Stimulated activated CD4-positive, alpha-beta T cell treated with anti-CD3 and anti-CD28 coated beads, Interleukin-2, amount 100 ng/mL, for 48 hours (primary cell): Measurements from ENCODE around the gene AGO3.
"Not testable (repeated sequence)": the region's sequence is repeated elsewhere in the genome, so short reads cannot be mapped to it uniquely, and the experiment has no call there.

Experiments used
- DNase-seq, 2 donors: peaks; one replicate each; pipeline ENCODE4 v3.0.0-alpha.2; 2020

The AGO3 gene

DNA sequence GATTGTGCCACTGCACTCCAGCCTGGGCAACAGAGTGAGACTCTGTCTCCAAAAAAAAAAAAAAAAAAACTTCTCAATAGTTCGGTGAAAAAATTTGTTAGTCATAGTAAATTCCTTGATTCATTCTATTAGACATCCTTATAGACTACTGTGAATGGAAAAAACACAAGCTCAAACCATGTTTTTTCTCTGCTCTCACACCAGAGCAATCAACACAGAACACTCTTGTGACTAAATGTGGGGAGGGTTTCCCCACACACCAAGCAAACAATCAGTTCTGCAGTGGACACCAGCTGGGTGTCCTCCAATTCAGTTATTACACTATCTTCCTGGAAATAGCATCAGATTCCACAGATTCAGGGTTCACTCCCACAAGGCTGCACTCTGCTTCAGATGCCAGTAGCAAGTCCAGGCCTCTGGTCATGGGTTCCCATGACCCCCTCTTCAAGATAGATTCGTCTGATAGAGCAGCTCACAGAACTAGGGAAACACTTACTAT lies 83.9 kb downstream of the AGO3 start:
- DNase-seq = no peak

DNA sequence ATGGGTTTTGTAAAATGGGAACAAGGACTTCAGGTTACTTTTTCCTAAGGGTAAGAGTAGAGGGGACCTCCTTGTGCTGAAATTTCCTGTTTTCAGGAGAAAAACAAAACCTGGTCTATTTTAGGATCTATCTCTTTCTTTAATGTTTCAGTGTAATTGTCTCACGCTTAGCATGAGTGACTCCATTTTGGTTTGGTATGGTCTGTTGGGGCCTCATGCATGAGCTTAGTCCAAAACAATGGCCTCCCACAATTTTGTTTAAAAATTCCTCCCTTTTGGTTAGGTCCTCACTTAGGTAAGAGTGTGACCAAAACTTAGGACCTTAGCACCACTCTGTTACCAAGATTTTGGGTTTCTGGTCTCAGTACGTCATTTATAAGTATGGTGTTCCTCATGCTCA lies 85.8 kb downstream of the AGO3 start:
- no peak for DNase-seq

DNA sequence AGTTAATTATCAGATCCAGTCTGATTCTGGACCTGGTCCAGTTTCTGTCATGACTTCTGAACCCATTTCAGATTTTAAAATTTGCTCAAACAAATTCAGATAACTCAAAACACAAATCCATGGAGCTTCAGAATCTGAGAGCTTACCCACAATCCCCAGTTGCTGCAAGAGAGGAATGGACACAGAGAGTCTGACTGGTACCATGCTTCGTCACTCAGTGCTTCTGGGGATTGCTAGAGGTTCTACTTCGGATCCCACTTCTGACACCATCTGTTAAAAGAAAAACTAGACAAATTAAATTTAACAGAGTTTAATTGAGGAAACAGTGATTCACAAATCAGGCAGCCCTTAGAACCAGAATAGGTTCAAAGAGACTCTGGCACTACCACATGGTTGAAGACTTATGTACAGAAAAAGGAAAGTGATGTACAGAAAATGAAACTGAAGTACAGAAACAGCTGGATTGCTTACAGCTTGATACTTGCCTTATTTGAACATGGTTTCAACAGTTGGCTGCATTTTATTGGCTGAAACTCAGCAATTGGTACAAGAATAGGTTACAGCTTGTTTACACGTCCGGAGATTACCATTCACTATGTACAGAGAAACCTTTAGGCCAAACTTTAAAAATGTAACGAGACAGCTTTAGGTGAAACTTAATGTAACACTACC lies 92.3 kb downstream of the AGO3 start:
- DNase-seq = no peak

GRCh38 chr1:36024024-36024423 lies 93.1 kb downstream of the AGO3 start:
- not testable (repeated sequence) for DNase-seq

DNA sequence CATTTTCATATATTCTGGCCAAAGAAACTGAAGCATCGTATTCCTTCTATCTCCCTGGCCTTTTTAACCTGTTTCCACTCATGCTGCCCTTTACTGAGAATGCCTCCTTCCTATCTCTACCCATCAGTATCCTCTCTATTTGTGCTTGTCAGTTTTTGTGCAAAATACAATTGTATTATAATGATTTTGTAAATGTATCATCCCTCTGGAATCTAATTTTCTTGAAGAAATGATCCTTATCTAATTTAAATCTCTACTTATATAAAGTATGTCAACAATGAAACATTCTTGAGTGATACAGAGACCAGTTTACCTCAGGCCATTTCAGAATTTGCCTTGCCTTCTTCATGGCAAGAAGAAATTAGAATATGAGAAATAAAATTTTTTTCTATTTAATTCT lies 93.9 kb downstream of the AGO3 start:
- DNase-seq = no peak

DNA sequence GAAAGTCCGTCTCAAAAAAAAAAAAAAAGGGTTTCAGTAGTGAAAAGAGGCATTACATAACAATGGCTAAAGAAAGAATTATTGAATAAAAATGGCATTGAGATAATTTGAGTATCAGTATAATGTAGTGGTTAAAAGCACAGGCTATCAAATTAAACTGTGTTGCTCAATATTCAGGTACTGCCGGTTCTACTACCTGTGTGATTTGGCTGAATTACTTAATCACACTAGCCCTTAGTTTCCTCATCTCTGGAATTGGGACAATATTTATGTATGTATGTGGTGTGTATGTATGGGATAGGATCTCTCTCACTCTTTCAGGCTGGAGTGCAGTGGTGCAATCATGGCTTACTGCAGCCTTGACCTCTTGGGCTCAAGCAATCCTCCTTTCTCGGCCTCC lies 96.9 kb downstream of the AGO3 start:
- no peak for DNase-seq

GRCh38 chr1:36031441-36031840 lies 100.5 kb downstream of the AGO3 start:
- DNase-seq = no peak

GRCh38 chr1:36034692-36035091 lies 103.8 kb downstream of the AGO3 start:
- no peak for DNase-seq

DNA sequence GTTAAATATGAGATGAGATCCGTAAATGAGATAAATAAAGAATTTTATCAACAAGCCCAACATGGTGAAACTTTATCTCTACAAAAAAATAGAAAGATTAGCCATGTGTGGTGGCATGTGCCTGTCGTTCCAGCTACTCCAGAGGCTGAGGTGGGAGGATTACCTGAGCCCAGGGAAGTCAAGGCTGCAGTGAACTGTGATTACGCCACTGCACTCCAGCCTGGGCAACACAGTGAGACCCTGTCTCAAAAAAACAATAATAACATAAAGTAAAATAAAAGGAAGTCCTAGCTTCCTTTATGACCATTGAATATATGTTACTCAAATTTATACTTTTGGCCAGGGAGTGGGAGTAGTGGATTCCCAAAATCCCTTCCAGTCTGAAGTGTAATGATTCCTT lies 104.2 kb downstream of the AGO3 start:
- DNase-seq = no peak

GRCh38 chr1:36040238-36040637 lies 109.3 kb downstream of the AGO3 start:
- no peak for DNase-seq

- DNase-seq = no peak
These were observed 120.9 kb downstream of the AGO3 start for GRCh38 chr1:36051821-36052220.

DNA sequence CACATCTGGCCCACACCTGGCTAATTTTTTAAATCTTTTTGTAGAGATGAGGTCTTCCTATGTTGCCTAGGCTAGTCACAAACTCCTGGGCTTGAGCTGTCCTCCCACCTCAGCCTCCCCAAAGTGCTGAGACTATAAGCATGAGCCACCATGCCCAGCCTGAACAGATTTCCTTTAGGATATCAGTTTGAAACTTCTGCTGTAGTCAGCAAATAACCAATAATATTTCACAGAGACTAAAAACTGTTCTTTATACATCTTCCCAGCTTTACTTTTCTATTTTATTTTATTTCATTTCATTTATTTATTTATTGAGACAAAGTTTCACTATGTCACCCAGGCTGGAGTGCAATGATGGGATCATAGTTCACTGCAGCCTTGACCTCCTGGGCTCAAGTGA lies 123.1 kb downstream of the AGO3 start:
- no peak for DNase-seq

DNA sequence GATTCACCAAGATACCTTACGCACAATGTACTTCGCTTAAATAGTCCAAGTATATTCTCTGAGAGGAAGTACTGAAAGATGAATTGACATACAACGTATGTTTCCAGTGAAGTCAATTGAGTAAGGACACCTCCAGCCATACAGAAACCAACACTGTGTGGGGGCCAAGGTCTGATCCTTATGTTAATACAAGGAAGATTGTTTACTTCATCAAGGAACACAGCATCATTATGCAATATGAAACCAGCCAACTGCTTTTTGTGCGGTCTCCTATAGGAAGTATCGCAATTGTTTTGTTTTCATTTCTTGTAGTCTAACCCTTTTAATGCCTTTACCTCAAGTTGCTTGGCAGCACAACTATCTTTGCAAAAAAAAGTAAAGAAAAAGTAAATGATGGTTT lies 124.8 kb downstream of the AGO3 start:
- no peak for DNase-seq

DNA sequence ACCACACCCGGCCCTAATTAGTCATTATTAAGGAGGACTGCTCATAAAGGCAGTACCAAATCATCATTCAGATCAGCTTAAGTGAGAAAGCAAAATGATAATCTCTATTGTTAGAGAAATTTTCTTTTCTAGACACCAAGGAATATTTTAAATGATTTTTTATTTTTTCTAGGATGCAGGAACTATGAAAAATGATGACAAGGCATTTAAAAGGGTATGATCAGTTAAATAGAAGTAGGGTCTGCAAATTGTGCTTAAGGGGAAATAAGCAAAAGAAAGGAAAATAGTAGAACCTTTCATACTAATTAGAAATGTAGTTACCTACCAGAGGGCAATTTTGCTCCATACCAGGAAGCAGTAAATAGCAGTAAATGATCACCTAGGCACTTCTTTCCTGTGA lies 131.4 kb downstream of the AGO3 start:
- no peak for DNase-seq

- no peak for DNase-seq
These were observed 137.0 kb downstream of the AGO3 start for GRCh38 chr1:36067871-36068270.

GRCh38 chr1:36068866-36069265 lies 138.0 kb downstream of the AGO3 start:
- no peak for DNase-seq

DNA sequence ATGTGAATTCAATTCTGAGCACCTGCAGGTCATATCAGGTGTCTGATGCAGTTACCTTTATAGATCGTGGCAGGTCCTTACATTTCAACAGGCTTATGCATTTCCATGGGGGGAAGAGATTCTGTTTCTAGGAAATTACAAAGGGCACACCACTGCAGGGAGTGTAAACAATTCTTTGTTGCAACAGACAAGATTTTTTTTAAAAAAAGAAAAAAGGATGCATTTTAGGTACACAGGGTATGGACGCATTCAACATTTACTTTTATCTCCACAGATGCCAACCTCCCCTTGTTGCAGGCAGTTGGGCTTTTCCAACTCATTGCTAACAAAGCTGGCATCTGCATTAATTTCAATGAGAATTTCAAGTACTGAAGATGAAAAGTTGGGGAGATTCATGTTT lies 139.4 kb downstream of the AGO3 start:
- no peak for DNase-seq

DNA sequence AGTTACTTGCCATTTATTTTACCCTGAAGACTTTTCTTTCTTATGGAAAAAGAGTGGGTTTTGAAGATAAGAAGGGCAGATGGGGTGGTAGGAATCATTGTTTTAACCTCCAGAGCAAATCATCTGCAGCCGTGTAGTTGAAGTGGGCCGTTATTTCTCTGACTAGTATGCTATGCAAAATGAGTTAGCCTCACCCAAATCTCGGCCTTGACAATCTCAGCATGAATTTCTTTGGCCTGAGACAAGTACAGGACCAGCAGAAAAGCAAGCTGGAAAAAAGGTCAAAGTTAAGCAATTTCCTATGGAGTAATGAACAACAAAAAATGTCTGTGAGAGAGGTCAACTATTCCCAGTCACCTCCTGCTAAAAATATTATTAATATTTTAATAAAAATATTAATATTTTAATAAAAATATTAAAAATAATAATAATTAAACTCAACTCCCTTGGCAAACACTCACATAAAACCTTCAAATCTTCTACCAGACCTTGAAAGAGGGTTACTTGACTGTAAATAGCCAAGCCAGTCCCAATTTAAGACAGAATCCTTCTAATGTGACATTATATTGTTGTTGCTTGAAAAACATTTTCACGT lies 146.2 kb downstream of the AGO3 start:
- no peak for DNase-seq

DNA sequence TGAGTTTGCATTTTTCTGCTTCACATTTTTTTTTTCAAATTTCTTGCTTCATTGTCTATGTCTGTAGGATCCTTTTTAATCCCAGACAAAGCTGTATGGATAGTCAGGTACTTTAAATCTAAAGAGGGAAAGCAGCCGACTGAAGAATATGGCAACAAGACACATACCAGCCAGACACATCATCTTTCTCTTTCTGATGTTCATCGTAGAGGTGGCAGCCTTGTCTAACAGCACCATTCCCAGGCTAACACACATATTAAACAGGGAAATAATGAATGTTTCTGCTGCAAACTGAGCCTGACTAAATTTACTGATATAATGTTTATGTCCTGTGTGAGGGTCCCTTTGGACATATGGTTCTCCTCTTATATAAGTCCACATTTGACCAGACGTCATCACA lies 149.3 kb downstream of the AGO3 start:
- no peak for DNase-seq

- DNase-seq = no peak
These were observed 149.9 kb downstream of the AGO3 start for GRCh38 chr1:36080801-36081200.

GRCh38 chr1:36081926-36082485 lies 151.1 kb downstream of the AGO3 start:
- no peak for DNase-seq

DNA sequence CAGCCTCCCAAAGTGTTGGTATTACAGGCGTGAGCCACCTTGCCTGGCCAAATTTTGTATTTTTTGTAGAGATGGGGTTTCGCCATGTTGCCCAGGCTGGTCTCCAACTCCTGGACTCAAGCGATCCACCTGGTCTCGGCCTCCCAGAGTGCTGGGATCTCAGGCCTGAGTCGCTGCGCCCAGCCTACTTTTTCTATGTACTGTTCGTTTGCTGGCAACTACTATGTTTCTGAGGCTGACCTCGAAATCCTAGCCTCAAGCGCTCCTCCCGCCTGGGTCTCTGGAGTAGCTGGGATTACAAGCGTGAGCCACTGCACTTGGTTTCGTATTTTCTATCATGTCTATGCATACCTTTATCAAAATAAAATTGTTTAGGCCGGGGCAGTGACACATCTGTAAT lies 152.3 kb downstream of the AGO3 start:
- DNase-seq = no peak

- no peak for DNase-seq
These were observed 153.0 kb downstream of the AGO3 start, which contains the start of gene TEKT2 for GRCh38 chr1:36083635-36084496. TSS of gene TEKT2 (plus strand) at chr1:36084094. CDS start at chr1:36084922, 828 bp downstream.
